Measurements from ENCODE around the gene STPG4.

The STPG4 gene

GRCh38 chr2:47054868-47055267 is 100.2 kb downstream of the STPG4 start:
- H3K36me3 ChIP-seq (ENCODE audit: insufficient read depth) = 0 out of 2 replicates have a peak, but pooled peaks cover 2% of the 10 kb centered on the region
- H3K79me2 ChIP-seq (ENCODE audit: insufficient read depth, low read depth) = no peaks in the 10 kb centered on the region
- no peak overlapping the region for H3K9ac ChIP-seq
- no peak overlapping the region for H3K4me3 ChIP-seq (IDR thresholded peaks at IDR 0.05; ENCODE audit: insufficient read depth, low read depth, low read length)
- no peak overlapping the region for H3K27ac ChIP-seq
- H3K27me3 ChIP-seq (ENCODE audit: insufficient read depth, low read depth) = no peaks in the 10 kb centered on the region
- H2AFZ ChIP-seq (ENCODE audit: low read depth) = no peak overlapping the region
- no peaks in the 10 kb centered on the region for H3K4me1 ChIP-seq (ENCODE audit: low read depth, poor library complexity, severe bottlenecking)
- TF ChIP-seq CTCF (conservative IDR thresholded peaks at IDR 0.05; ENCODE audit: low read depth, low read length) = no peak
- H3K4me2 ChIP-seq = no peak overlapping the region
- no peaks in the 10 kb centered on the region for H4K20me1 ChIP-seq (ENCODE audit: insufficient read depth)

DNA sequence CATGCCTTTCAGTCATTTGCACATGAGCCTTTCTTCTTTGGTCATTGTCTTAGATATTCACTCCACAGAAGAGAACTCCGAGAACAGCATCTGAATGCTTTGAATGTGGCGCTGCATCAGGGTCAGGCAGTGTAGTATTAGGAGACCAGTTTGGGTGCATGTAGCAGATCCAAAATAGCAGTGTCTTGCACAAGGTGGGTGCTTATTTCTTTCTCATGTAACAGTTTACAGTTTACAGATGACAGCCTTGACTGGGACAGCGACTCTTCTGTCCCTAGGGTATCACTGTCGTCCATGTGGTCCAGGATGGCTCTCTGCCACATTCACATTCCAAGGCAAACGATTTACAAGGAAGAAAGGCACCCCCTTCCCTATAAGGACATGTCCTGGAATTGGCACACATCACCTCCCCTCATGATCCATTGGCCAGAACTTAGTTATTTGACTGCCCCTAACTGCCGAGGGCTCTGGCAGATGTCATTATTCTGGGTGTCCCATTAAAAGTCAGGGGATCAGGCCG is 101.0 kb downstream of the STPG4 start:
- Histone ChIP-seq H3K36me3 (ENCODE audit: insufficient read depth) (0 out of 2 replicates have a peak, but pooled peaks cover 3% of the 10 kb centered on the region), H3K27ac (no peak overlapping the region), H4K20me1 (ENCODE audit: insufficient read depth) (no peaks in the 10 kb centered on the region), H3K4me3 (IDR thresholded peaks at IDR 0.05; ENCODE audit: insufficient read depth, low read depth, low read length) (no peak overlapping the region), H2AFZ (ENCODE audit: low read depth) (no peak overlapping the region), H3K4me1 (ENCODE audit: low read depth, poor library complexity, severe bottlenecking) (no peaks in the 10 kb centered on the region), H3K27me3 (ENCODE audit: insufficient read depth, low read depth) (no peaks in the 10 kb centered on the region), H3K4me2 (no peak overlapping the region), H3K79me2 (ENCODE audit: insufficient read depth, low read depth) (no peaks in the 10 kb centered on the region), H3K9ac (no peak overlapping the region)
- TF ChIP-seq CTCF (conservative IDR thresholded peaks at IDR 0.05; ENCODE audit: low read depth, low read length) = no peak

DNA sequence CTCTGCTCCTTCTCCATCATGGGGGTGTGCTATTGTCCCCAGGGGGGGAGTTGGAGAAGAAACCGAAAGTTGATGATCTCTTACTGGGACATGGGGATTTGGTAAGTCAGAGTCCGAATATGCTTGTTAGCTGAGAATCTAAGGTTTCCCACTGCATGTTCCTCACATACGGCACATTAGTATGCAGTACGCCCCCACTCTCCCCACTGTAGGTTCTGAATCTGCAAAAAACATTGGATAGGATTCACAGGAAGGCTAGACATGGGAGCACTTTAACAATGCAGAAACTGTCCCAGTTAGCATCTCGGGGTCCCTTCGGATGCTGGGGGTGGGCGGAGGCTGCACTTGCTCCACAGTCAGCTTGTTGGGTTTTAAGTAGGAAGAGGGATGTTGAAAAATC is 102.3 kb downstream of the STPG4 start:
- no peaks in the 10 kb centered on the region for H3K4me1 ChIP-seq (ENCODE audit: low read depth, poor library complexity, severe bottlenecking)
- no peak overlapping the region for H2AFZ ChIP-seq (ENCODE audit: low read depth)
- no peak for TF ChIP-seq CTCF (conservative IDR thresholded peaks at IDR 0.05; ENCODE audit: low read depth, low read length)
- no peak overlapping the region for H3K4me2 ChIP-seq
- H3K4me3 ChIP-seq (IDR thresholded peaks at IDR 0.05; ENCODE audit: insufficient read depth, low read depth, low read length) = no peak overlapping the region
- no peak overlapping the region for H3K9ac ChIP-seq
- 0 out of 2 replicates have a peak, but pooled peaks cover 3% of the 10 kb centered on the region for H3K36me3 ChIP-seq (ENCODE audit: insufficient read depth)
- no peaks in the 10 kb centered on the region for H3K79me2 ChIP-seq (ENCODE audit: insufficient read depth, low read depth)
- no peaks in the 10 kb centered on the region for H4K20me1 ChIP-seq (ENCODE audit: insufficient read depth)
- H3K27ac ChIP-seq = no peak overlapping the region
- H3K27me3 ChIP-seq (ENCODE audit: insufficient read depth, low read depth) = no peaks in the 10 kb centered on the region

DNA sequence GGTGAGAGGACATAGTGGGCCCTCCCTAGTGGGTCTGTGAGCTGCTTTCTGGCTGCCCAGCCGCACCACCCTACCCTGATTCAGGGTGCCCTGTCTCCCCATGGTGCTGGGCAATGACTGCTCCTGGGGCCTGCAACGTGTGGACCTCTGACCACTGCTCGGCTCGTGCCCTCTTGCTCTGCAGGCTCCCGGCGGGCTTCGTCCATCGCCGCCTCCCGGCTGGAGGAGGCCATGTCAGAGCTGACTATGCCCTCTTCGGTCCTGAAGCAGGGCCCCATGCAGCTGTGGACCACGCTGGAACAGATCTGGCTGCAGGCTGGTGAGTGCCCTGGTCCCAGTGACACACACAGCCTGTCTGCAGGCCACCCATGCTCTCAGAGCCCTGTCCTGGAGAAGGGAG is 103.5 kb downstream of the STPG4 start:
- no peak overlapping the region for H3K4me3 ChIP-seq (IDR thresholded peaks at IDR 0.05; ENCODE audit: insufficient read depth, low read depth, low read length)
- H3K36me3 ChIP-seq (ENCODE audit: insufficient read depth) = 0 out of 2 replicates have a peak, but pooled peaks cover 3% of the 10 kb centered on the region
- TF ChIP-seq CTCF (conservative IDR thresholded peaks at IDR 0.05; ENCODE audit: low read depth, low read length) = no peak
- H3K4me1 ChIP-seq (ENCODE audit: low read depth, poor library complexity, severe bottlenecking) = no peaks in the 10 kb centered on the region
- no peaks in the 10 kb centered on the region for H4K20me1 ChIP-seq (ENCODE audit: insufficient read depth)
- H2AFZ ChIP-seq (ENCODE audit: low read depth) = no peak overlapping the region
- H3K9ac ChIP-seq = no peak overlapping the region
- H3K4me2 ChIP-seq = no peak overlapping the region
- H3K27me3 ChIP-seq (ENCODE audit: insufficient read depth, low read depth) = no peaks in the 10 kb centered on the region
- H3K79me2 ChIP-seq (ENCODE audit: insufficient read depth, low read depth) = no peaks in the 10 kb centered on the region
- no peak overlapping the region for H3K27ac ChIP-seq

Measured in KMS-11 (cell line).